Hematopoietic multipotent progenitor cell treated with erythropoietin and hydrocortisone succinate and interleukin-3 and kit ligand, for 17 days (in vitro differentiated cells): ENCODE results near the gene NTN1.
"Not testable (repeated sequence)": the region's sequence is repeated elsewhere in the genome, so short reads cannot be mapped to it uniquely, and the experiment has no call there.

Experiments
- DNase-seq: peaks from one replicate; pipeline ENCODE4 v3.0.0-alpha.2; 2015; ENCODE audit warnings: low spot score

The NTN1 gene

GRCh38 chr17:9249245-9249953 lies 228.1 kb downstream of the NTN1 start:
- no peak for DNase-seq

- DNase-seq = no peak
Observed at GRCh38 chr17:9251273-9251672, 230.0 kb downstream of the NTN1 start.

GRCh38 chr17:9253308-9253707 lies 232.0 kb downstream of the NTN1 start:
- DNase-seq = no peak

- no peak for DNase-seq
Observed at GRCh38 chr17:9254841-9255240, 233.5 kb downstream of the NTN1 start.

- no peak for DNase-seq
Observed at GRCh38 chr17:9255833-9256232, 234.5 kb downstream of the NTN1 start.

GRCh38 chr17:9256361-9256750 lies 235.0 kb downstream of the NTN1 start:
- no peak for DNase-seq

GRCh38 chr17:9256751-9257629 lies 235.7 kb downstream of the NTN1 start:
- DNase-seq = no peak

- not testable (repeated sequence) for DNase-seq
Observed at GRCh38 chr17:9257630-9257965, 236.3 kb downstream of the NTN1 start.

GRCh38 chr17:9258115-9259015 lies 237.1 kb downstream of the NTN1 start:
- no peak for DNase-seq

GRCh38 chr17:9259419-9259818 lies 238.1 kb downstream of the NTN1 start:
- no peak for DNase-seq

- DNase-seq = no peak
Observed at GRCh38 chr17:9261081-9262012, 240.0 kb downstream of the NTN1 start.

- DNase-seq = no peak
Observed at GRCh38 chr17:9266031-9266680, 244.8 kb downstream of the NTN1 start.

- no peak for DNase-seq
Observed at GRCh38 chr17:9266697-9267117, 245.4 kb downstream of the NTN1 start.

GRCh38 chr17:9268546-9268945 lies 247.2 kb downstream of the NTN1 start:
- no peak for DNase-seq

- DNase-seq = no peak
Observed at GRCh38 chr17:9269350-9270035, 248.2 kb downstream of the NTN1 start.

- DNase-seq = no peak
Observed at GRCh38 chr17:9270921-9271320, 249.6 kb downstream of the NTN1 start.

GRCh38 chr17:9271989-9272388 lies 250.7 kb downstream of the NTN1 start:
- no peak for DNase-seq

- DNase-seq = no peak
Observed at GRCh38 chr17:9272501-9273200, 251.3 kb downstream of the NTN1 start.
